H1 (cell line): ENCODE results near the gene GBP7. TPM values are rescaled to one million over a fixed set of nuclear protein-coding genes. Genes with fewer than 3 reads are reported as not detected.

Source experiments
- CTCF ChIA-PET: fragments of 300-600 bp; sonication (Branson Sonifier 250); formaldehyde crosslinking; loops from one replicate; lab custom pipeline; 2021; ENCODE audit not compliant: partially characterized antibody; lab: Charles Lee
- POLR2A ChIA-PET: fragments of 300-600 bp; sonication (Branson Sonifier 250); formaldehyde crosslinking; loops from one replicate; lab custom pipeline; 2021; ENCODE audit warnings: inconsistent platforms; ENCODE audit not compliant: partially characterized antibody; lab: Charles Lee
- DNase-seq, 2 experiments: peaks; one replicate each; pipeline versions ENCODE4 v3.0.0 to v3.0.0-alpha.2; 2010 to 2022; ENCODE audit warnings: low spot score in 2 of 2, low read depth in 1 of 2, mixed read lengths in 1 of 2
- FAIRE-seq: peaks from 2 replicates; lab custom pipeline; 2011; peaks lifted over from hg19 to GRCh38; lab: Jason Lieb, UNC
- H2AFZ ChIP-seq: 2 replicates; pipeline ENCODE4 v1.8.1; 2012; ENCODE audit warnings: low read length, inconsistent platforms
- H2AK5ac ChIP-seq: 2 replicates; pipeline ENCODE4 v1.6.1; 2013; ENCODE audit warnings: low read depth, low read length
- H2BK120ac ChIP-seq: replicated peaks from 2 replicates; pipeline ENCODE3; 2013; ENCODE audit warnings: low read depth, low read length, inconsistent platforms
- H2BK12ac ChIP-seq: 2 replicates; pipeline ENCODE4 v1.6.1; 2013; ENCODE audit warnings: low read depth, low read length
- H2BK15ac ChIP-seq: 2 replicates; pipeline ENCODE4 v1.6.1; 2013; ENCODE audit warnings: low read length
- H2BK20ac ChIP-seq: 2 replicates; pipeline ENCODE4 v1.6.1; 2013; ENCODE audit warnings: low read length
- H2BK5ac ChIP-seq: 2 replicates; pipeline ENCODE4 v1.6.1; 2013; ENCODE audit warnings: low read depth, low read length
- H3K14ac ChIP-seq: 2 replicates; pipeline ENCODE4 v1.6.1; 2013; ENCODE audit warnings: inconsistent platforms; ENCODE audit not compliant: insufficient read length
- H3K18ac ChIP-seq: 2 replicates; pipeline ENCODE4 v1.6.1; 2013; ENCODE audit warnings: low read length; ENCODE audit errors: extremely low read depth
- H3K23ac ChIP-seq: 2 replicates; pipeline ENCODE4 v1.6.1; 2013; ENCODE audit warnings: inconsistent platforms; ENCODE audit not compliant: insufficient read length
- H3K23me2 ChIP-seq: 2 replicates; pipeline ENCODE4 v1.6.1; 2013; ENCODE audit warnings: low read depth, low read length
- H3K27ac ChIP-seq: 2 replicates; pipeline ENCODE4 v1.6.1; 2011; ENCODE audit warnings: low read depth, low read length, inconsistent platforms
- H3K27me3 ChIP-seq, 4 experiments: replicated peaks in 1 of 4; 1 replicate in 1 of 4; 2 replicates in 3 of 4; pipeline versions ENCODE4 v1.6.1 to v1.8.1; 2011 to 2013; ENCODE audit warnings: low read length in 3 of 4, mild to moderate bottlenecking in 3 of 4, inconsistent platforms in 2 of 4, mixed read lengths in 2 of 4, moderate library complexity in 1 of 4; ENCODE audit not compliant: control insufficient read depth in 3 of 4, insufficient read depth in 3 of 4; ENCODE audit errors: extremely low read depth in 1 of 4
- H3K36me3 ChIP-seq, 4 experiments: 2 replicates each; pipeline versions ENCODE4 v1.6.1 to v1.8.1; 2011 to 2013; ENCODE audit warnings: mild to moderate bottlenecking in 4 of 4, low read length in 3 of 4, moderate library complexity in 2 of 4, control low read depth in 1 of 4, inconsistent platforms in 1 of 4; ENCODE audit not compliant: insufficient read depth in 4 of 4, control insufficient read depth in 2 of 4
- H3K4ac ChIP-seq: replicated peaks from 2 replicates; pipeline ENCODE3; 2013; ENCODE audit warnings: low read length, low read depth, mixed read lengths, inconsistent platforms; ENCODE audit not compliant: insufficient read length
- H3K4me1 ChIP-seq, 4 experiments: replicated peaks in 1 of 4; 1 replicate in 1 of 4; 2 replicates in 3 of 4; pipeline versions ENCODE4 v1.6.1 to v1.8.1; 2011 to 2013; ENCODE audit warnings: low read length in 3 of 4, inconsistent platforms in 2 of 4, mixed read lengths in 1 of 4; ENCODE audit not compliant: insufficient read depth in 4 of 4, control insufficient read depth in 3 of 4
- H3K4me2 ChIP-seq, 2 experiments: 2 replicates each; pipeline versions ENCODE4 v1.6.1 to v1.8.1; 2011 to 2013; ENCODE audit warnings: low read depth in 2 of 2, low read length in 2 of 2, control low read depth in 1 of 2, inconsistent platforms in 1 of 2, mild to moderate bottlenecking in 1 of 2; ENCODE audit not compliant: insufficient read depth in 1 of 2
- H3K4me3 ChIP-seq, 4 experiments: fragments of 200-600, 300-600 bp in 1 of 4; sonication (generic), shearing (Covaris generic), sonication (Bioruptor Twin) in 1 of 4; 2 replicates each; pipeline versions ENCODE4 v1.5.1 to v1.8.1; 2011 to 2016; ENCODE audit warnings: low read length in 4 of 4, low read depth in 3 of 4, control low read depth in 2 of 4, inconsistent platforms in 2 of 4, mild to moderate bottlenecking in 2 of 4, mixed read lengths in 1 of 4, moderate library complexity in 1 of 4; ENCODE audit not compliant: insufficient read depth in 2 of 4; ENCODE audit errors: extremely low read depth in 1 of 4
- H3K56ac ChIP-seq: replicated peaks from 2 replicates; pipeline ENCODE3; 2013; ENCODE audit warnings: low read depth, mild to moderate bottlenecking, mixed read lengths, low read length, inconsistent platforms; ENCODE audit not compliant: insufficient read length
- H3K79me1 ChIP-seq: 2 replicates; pipeline ENCODE4 v1.6.1; 2013; ENCODE audit warnings: low read depth, low read length, control low read depth
- H3K79me2 ChIP-seq, 2 experiments: 2 replicates each; pipeline versions ENCODE4 v1.6.1 to v1.8.1; 2012 to 2013; ENCODE audit warnings: low read length in 2 of 2, mild to moderate bottlenecking in 2 of 2, inconsistent platforms in 1 of 2; ENCODE audit not compliant: insufficient read depth in 2 of 2, control insufficient read depth in 1 of 2
- H3K9ac ChIP-seq, 4 experiments: replicated peaks in 1 of 4; 1 replicate in 1 of 4; 2 replicates in 3 of 4; pipeline versions ENCODE4 v1.6.1 to v1.8.1; 2011 to 2013; ENCODE audit warnings: low read depth in 3 of 4, low read length in 3 of 4, control low read depth in 2 of 4, mild to moderate bottlenecking in 2 of 4, moderate library complexity in 2 of 4, inconsistent platforms in 1 of 4; ENCODE audit errors: extremely low read depth in 1 of 4
- H3K9me3 ChIP-seq, 2 experiments: 2 replicates each; pipeline versions ENCODE4 v1.6.1 to v1.8.1; 2012 to 2013; ENCODE audit warnings: mild to moderate bottlenecking in 2 of 2, moderate library complexity in 2 of 2, control low read depth in 1 of 2, inconsistent platforms in 1 of 2, low read depth in 1 of 2, low read length in 1 of 2, mixed read lengths in 1 of 2; ENCODE audit not compliant: insufficient read depth in 2 of 2
- H4K20me1 ChIP-seq, 2 experiments: replicated peaks in 1 of 2; 2 replicates each; pipeline versions ENCODE3 to v1.8.1; 2011 to 2013; ENCODE audit warnings: inconsistent platforms in 2 of 2, low read length in 2 of 2, mild to moderate bottlenecking in 1 of 2; ENCODE audit not compliant: insufficient read depth in 2 of 2, control insufficient read depth in 1 of 2
- H4K5ac ChIP-seq: 2 replicates; pipeline ENCODE4 v1.6.1; 2013; ENCODE audit warnings: low read length, low read depth, mixed read lengths, inconsistent platforms; ENCODE audit not compliant: insufficient read length
- H4K8ac ChIP-seq: 2 replicates; pipeline ENCODE4 v1.8.0; 2013; ENCODE audit warnings: mild to moderate bottlenecking, moderate library complexity, low read length, inconsistent platforms; ENCODE audit not compliant: insufficient read depth; ENCODE audit errors: extremely low read depth
- H4K91ac ChIP-seq: replicated peaks from 2 replicates; pipeline ENCODE3; 2013; ENCODE audit warnings: low read length, mixed read lengths, inconsistent platforms; ENCODE audit not compliant: insufficient read length
- ASH2L ChIP-seq: fragments of 200-600, 300-600 bp; sonication (generic); IDR thresholded peaks from one replicate; pipeline ENCODE4 v1.7.1; 2017; ENCODE audit warnings: low read length
- BACH1 ChIP-seq: IDR thresholded peaks from 2 replicates; pipeline ENCODE4 v1.6.1; 2012; ENCODE audit warnings: low read length, improper control_type of control experiment
- CBX8 ChIP-seq: fragments of 300-800, 300-1000 bp; sonication (generic); IDR thresholded peaks from 2 replicates; pipeline ENCODE4 v1.7.1; 2016; ENCODE audit warnings: low read depth, low read length, borderline replicate concordance
- KDM1A ChIP-seq: fragments of 200-600, 300-600 bp; sonication (generic); IDR thresholded peaks from 2 replicates; pipeline ENCODE4 v1.7.1; 2016; ENCODE audit warnings: mild to moderate bottlenecking, low read length, borderline replicate concordance
- MAFK ChIP-seq: IDR thresholded peaks from 2 replicates; pipeline ENCODE4 v1.6.1; 2012; ENCODE audit warnings: low read depth, mild to moderate bottlenecking, improper control_type of control experiment, low read length
- PHF8 ChIP-seq: fragments of 200-600 bp; sonication (generic); conservative IDR thresholded peaks from 2 replicates; pipeline ENCODE4 v1.7.1; 2012; ENCODE audit warnings: low read depth, mild to moderate bottlenecking, inconsistent platforms, low read length, moderate library complexity
- TEAD4 ChIP-seq: IDR thresholded peaks from 2 replicates; pipeline ENCODE4 v1.6.1; 2012; ENCODE audit warnings: low read depth, low read length, inconsistent platforms, mixed read lengths
- WGBS, 2 experiments: shearing (Covaris generic) in 1 of 2; methylation state at CpG; one replicate each; pipeline versions ENCODE4 v1.1.6 to v1.1.7; 2013 to 2015; ENCODE audit warnings: low lambda C conversion rate in 2 of 2, mixed read lengths in 2 of 2, inconsistent platforms in 1 of 2, low coverage in 1 of 2, missing lambda C conversion rate in 1 of 2; ENCODE audit not compliant: insufficient replicate concordance in 2 of 2, insufficient coverage in 1 of 2, insufficient read length in 1 of 2; ENCODE audit errors: extremely low coverage in 1 of 2, missing lambda C conversion rate in 1 of 2; 5-methylcytosine and 5-hydroxymethylcytosine counted together
- polyA plus RNA-seq, 7 experiments: library from polyadenylated mRNA; depleted of rRNA in 3 of 7; stranded (reverse) in 5 of 7; unstranded in 2 of 7; fragments of >200 nt in 5 of 7; fragments of 200-250 nt in 2 of 7; gene quantifications; 1 replicate in 5 of 7; 2 replicates in 1 of 7; 4 replicates in 1 of 7; pipeline versions ENCODE4 v1.2.1 to v1.2.3, GENCODE V29; 2011 to 2013; ENCODE audit warnings: missing spikeins in 2 of 7, mixed read lengths in 2 of 7
- total RNA-seq: library from RNA; stranded (reverse); fragmentation: NEBNext Ultra II Directional; extraction: Animal tissue kit (Norgen Biotek cat#: 25700); gene quantifications from 2 replicates; pipeline ENCODE4 v1.2.1, GENCODE V29; 2021
- TF ChIP-seq, protein P1 (sequence below): IDR thresholded peaks from 2 replicates; pipeline ENCODE4 v1.6.1; 2012; ENCODE audit warnings: inconsistent platforms

GBP7 gene
- total and polyA plus RNA-seq, 2 of the 8 experiments (the other 6 are each of a cell fraction or from before 2014, with no cell fraction given), result not detected

GRCh38 chr1:89104687-89105086 lies 71.1 kb downstream of the GBP7 start:
- CTCF ChIA-PET, result no interaction called here

More at GRCh38 chr1:89104687-89105086, 71.1 kb downstream of the GBP7 start:
- Histone ChIP-seq H3K23me2 (no peaks in the 10 kb centered on the region), H3K4ac (no peak overlapping the region), H2AFZ (no peak overlapping the region), H3K9ac (no peak overlapping the region), H2BK20ac (no peak overlapping the region), H2BK15ac (no peak overlapping the region), H3K27me3 (no peaks in the 10 kb centered on the region), H3K9me3 (no peaks in the 10 kb centered on the region), H3K18ac (no peak overlapping the region), H4K20me1 (no peaks in the 10 kb centered on the region), H2AK5ac (no peak overlapping the region), H3K4me1 (peaks cover 0 to 2% (median 0%) of the 10 kb centered on the region in 4 experiments; a peak in 1 of 7 replicates), H3K79me2 (no peaks in the 10 kb centered on the region), H2BK120ac (no peak overlapping the region), H3K36me3 (no peaks in the 10 kb centered on the region), H3K4me3 (no peak overlapping the region), H4K8ac (0 out of 2 replicates have a peak overlapping the region, but pooled peaks have one; percentile 28), H3K14ac (no peak overlapping the region), H4K91ac (no peak overlapping the region), H2BK12ac (no peak overlapping the region), H3K56ac (no peak overlapping the region), H3K79me1 (no peaks in the 10 kb centered on the region), H2BK5ac (no peak overlapping the region), H3K27ac (no peak overlapping the region), H3K4me2 (no peak overlapping the region), H4K5ac (no peak overlapping the region), H3K23ac (no peak overlapping the region)
- POLR2A ChIA-PET, result no interaction called here
- FAIRE-seq (no peak), DNase-seq (no peak)
- TF ChIP-seq PHF8, result no peak
- no peak for TF ChIP-seq CBX8
- TF ChIP-seq, protein P1, sequence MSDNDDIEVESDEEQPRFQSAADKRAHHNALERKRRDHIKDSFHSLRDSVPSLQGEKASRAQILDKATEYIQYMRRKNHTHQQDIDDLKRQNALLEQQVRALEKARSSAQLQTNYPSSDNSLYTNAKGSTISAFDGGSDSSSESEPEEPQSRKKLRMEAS, result no peak
- no peak for TF ChIP-seq KDM1A
- TF ChIP-seq TEAD4, result no peak
- peak; percentile 81 for TF ChIP-seq BACH1
- no peak for TF ChIP-seq ASH2L
- TF ChIP-seq MAFK, result peak; percentile 53; the same call in 1 of the 2 replicates
- 91% methylated on average over 13 of the region's 17 CpGs; no CpG with 5 or more reads in 1 of the 2 experiments for WGBS, 2 experiments
